ENCODE measurements around the gene FEZF1.

- TF ChIP-seq CTCF (IDR thresholded peaks at IDR 0.05) (no peak), POLR2A (IDR thresholded peaks at IDR 0.05) (no peak)
These were observed 46.2 kb upstream of the FEZF1 start for GRCh38 chr7:122350701-122351100.
